Fibroblast of peridontal ligament (primary cell): Measurements from ENCODE around the gene CORO7.

Experiments used
- DNase-seq: peaks from one replicate; pipeline ENCODE4 v3.0.0-alpha.2; 2010; ENCODE audit errors: extremely low read depth

CORO7 gene

GRCh38 chr16:4372001-4372577 is 44.3 kb downstream of the CORO7 start:
- no peak for DNase-seq

GRCh38 chr16:4371357-4372000 is 44.9 kb downstream of the CORO7 start, which contains the start of gene VASN:
VASN (plus strand) TSS chr16:4371848; CDS start chr16:4380878, 9,030 bp downstream.
- peak; percentile 73 for DNase-seq

GRCh38 chr16:4370570-4371356 is 45.6 kb downstream of the CORO7 start:
- peak; percentile 88 for DNase-seq

- DNase-seq: no peak
Measured at GRCh38 chr16:4370151-4370550, 46.2 kb downstream of the CORO7 start.

GRCh38 chr16:4369007-4369733 is 47.2 kb downstream of the CORO7 start:
- DNase-seq: no peak

- no peak for DNase-seq
Measured at GRCh38 chr16:4367393-4367856, 49.0 kb downstream of the CORO7 start.

- no peak for DNase-seq
Measured at GRCh38 chr16:4366016-4366415, 50.4 kb downstream of the CORO7 start.

GRCh38 chr16:4365615-4366014 is 50.8 kb downstream of the CORO7 start:
- no peak for DNase-seq

- DNase-seq: no peak
Measured at GRCh38 chr16:4365014-4365406, 51.4 kb downstream of the CORO7 start.

- no peak for DNase-seq
Measured at GRCh38 chr16:4364196-4365013, 52.0 kb downstream of the CORO7 start.

GRCh38 chr16:4362476-4363135 is 53.8 kb downstream of the CORO7 start:
- DNase-seq: no peak

GRCh38 chr16:4361944-4362311 is 54.5 kb downstream of the CORO7 start:
- DNase-seq: no peak

GRCh38 chr16:4361033-4361943 is 55.1 kb downstream of the CORO7 start:
- no peak for DNase-seq

- DNase-seq: no peak
Measured at GRCh38 chr16:4360538-4361021, 55.8 kb downstream of the CORO7 start.

GRCh38 chr16:4359914-4360313 is 56.5 kb downstream of the CORO7 start:
- DNase-seq: no peak

- no peak for DNase-seq
Measured at GRCh38 chr16:4358831-4359561, 57.4 kb downstream of the CORO7 start.

- DNase-seq: no peak
Measured at GRCh38 chr16:4358236-4358635, 58.2 kb downstream of the CORO7 start.

GRCh38 chr16:4356820-4357219 is 59.6 kb downstream of the CORO7 start:
- DNase-seq: no peak
